Common myeloid progenitor, CD34-positive (primary cell): ENCODE data around the gene ZFR.
"Not testable (repeated sequence)": the region's sequence is repeated elsewhere in the genome, so short reads cannot be mapped to it uniquely, and the experiment has no call there.

ENCODE experiments used
- CTCF ChIA-PET: fragments of 350-600 bp; sonication (Branson Sonifier 250); formaldehyde crosslinking; loops from one replicate; lab custom pipeline; 2021; ENCODE audit warnings: antibody characterized with exemption; lab: Charles Lee
- POLR2A ChIA-PET: fragments of 350-600 bp; sonication (Branson Sonifier 250); formaldehyde crosslinking; loops from one replicate; lab custom pipeline; 2021; ENCODE audit warnings: antibody characterized with exemption; lab: Charles Lee
- DNase-seq, 3 donors: peaks; one replicate each; pipeline versions ENCODE4 v3.0.0 to v3.0.0-alpha.2; 2013
- H3K27ac ChIP-seq, 2 experiments: 1 replicate in 1 of 2; 2 replicates in 1 of 2; pipeline ENCODE4 v1.7.0; 2013; ENCODE audit warnings: inconsistent platforms in 2 of 2, low read length in 2 of 2, mild to moderate bottlenecking in 2 of 2, low read depth in 1 of 2, moderate library complexity in 1 of 2; ENCODE audit not compliant: severe bottlenecking in 2 of 2, insufficient read depth in 1 of 2, poor library complexity in 1 of 2
- H3K27me3 ChIP-seq, 5 experiments: replicated peaks in 2 of 5; 1 replicate in 3 of 5; 2 replicates in 2 of 5; pipeline versions ENCODE4 v1.6.1 to v1.7.0; 2013; ENCODE audit warnings: low read length in 4 of 5, mild to moderate bottlenecking in 2 of 5, moderate library complexity in 2 of 5, inconsistent platforms in 1 of 5; ENCODE audit not compliant: insufficient read depth in 5 of 5, control insufficient read depth in 4 of 5
- H3K36me3 ChIP-seq, 4 experiments: 1 replicate in 2 of 4; 2 replicates in 2 of 4; pipeline versions ENCODE4 v1.6.1 to v1.7.0; 2013; ENCODE audit warnings: low read length in 3 of 4, control low read depth in 1 of 4, mild to moderate bottlenecking in 1 of 4; ENCODE audit not compliant: control insufficient read depth in 4 of 4, insufficient read depth in 4 of 4
- H3K4me1 ChIP-seq, 4 experiments: 1 replicate in 3 of 4; 2 replicates in 1 of 4; pipeline versions ENCODE4 v1.6.1 to v1.7.1; 2013; ENCODE audit warnings: low read length in 3 of 4, mild to moderate bottlenecking in 3 of 4, control low read depth in 1 of 4, inconsistent platforms in 1 of 4, moderate library complexity in 1 of 4; ENCODE audit not compliant: control insufficient read depth in 4 of 4, insufficient read depth in 4 of 4; ENCODE audit errors: control extremely low read depth in 1 of 4
- H3K4me3 ChIP-seq, 7 experiments: 1 replicate in 4 of 7; 2 replicates in 3 of 7; pipeline versions ENCODE4 v1.5.1 to v1.7.0; 2013; ENCODE audit warnings: mild to moderate bottlenecking in 7 of 7, low read length in 6 of 7, moderate library complexity in 6 of 7, inconsistent platforms in 2 of 7, low read depth in 2 of 7, control low read depth in 1 of 7; ENCODE audit not compliant: insufficient read depth in 4 of 7, control insufficient read depth in 1 of 7; ENCODE audit errors: extremely low read depth in 1 of 7
- H3K9me3 ChIP-seq, 5 experiments: 1 replicate in 4 of 5; 2 replicates in 1 of 5; pipeline versions ENCODE4 v1.6.1 to v1.7.1; 2013; ENCODE audit warnings: low read length in 4 of 5, mild to moderate bottlenecking in 2 of 5, inconsistent platforms in 1 of 5, low read depth in 1 of 5, moderate library complexity in 1 of 5; ENCODE audit not compliant: control insufficient read depth in 4 of 5, insufficient read depth in 2 of 5; ENCODE audit errors: control extremely low read depth in 1 of 5
- WGBS: methylation state at CpG from one replicate; pipeline ENCODE4 v1.1.5; 2013; ENCODE audit not compliant: insufficient coverage; 5-methylcytosine and 5-hydroxymethylcytosine counted together

The ZFR gene

DNA sequence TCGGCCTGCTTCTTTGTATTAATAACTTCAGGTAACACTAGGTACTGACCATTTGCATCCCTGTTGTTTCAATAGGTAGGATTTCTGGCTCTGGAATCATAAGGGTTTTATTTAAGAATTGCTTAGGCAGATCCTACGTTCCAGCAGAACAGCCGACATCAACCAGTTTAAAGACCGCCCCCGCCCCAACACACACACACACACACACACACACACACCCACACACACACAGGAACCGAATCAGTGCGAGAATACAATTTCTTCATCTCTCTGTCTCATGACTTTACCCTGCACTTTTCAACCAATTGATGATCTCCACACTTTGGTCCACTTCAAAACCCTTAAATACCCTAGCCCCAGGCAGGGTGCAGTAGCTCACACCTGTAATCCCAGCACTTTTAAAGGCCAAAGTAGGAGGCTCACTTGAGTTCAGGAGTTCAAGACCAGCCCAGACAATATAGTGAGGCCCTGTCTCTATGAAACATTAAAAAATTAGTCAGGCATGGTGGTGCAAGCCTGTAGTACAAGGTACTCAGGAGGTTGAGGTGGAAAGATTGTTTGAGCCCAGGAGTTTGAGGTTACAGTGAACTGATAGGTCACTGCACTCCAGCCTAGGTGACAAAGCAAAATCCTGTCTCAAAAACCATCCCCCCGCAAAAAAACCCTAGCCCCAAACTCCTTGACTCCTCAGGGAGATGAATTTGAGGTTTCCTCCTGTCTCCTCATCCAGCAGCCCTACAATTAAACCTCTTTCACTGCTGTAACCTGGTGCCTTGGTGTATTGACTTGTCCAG, 129.1 kb downstream of the ZFR start:
- no peaks in the 10 kb centered on the region for H3K36me3 ChIP-seq
- H3K27ac ChIP-seq: no peak overlapping the region
- WGBS: 100% methylated on average over 4 of the region's 8 CpGs
- POLR2A ChIA-PET: no interaction called here
- DNase-seq: no peak
- no peaks in the 10 kb centered on the region for H3K9me3 ChIP-seq
- CTCF ChIA-PET: no interaction called here
- H3K4me1 ChIP-seq: peaks cover 7 to 20% (median 14%) of the 10 kb centered on the region in 4 experiments
- no peaks in the 10 kb centered on the region for H3K27me3 ChIP-seq
- H3K4me3 ChIP-seq: no peak overlapping the region

DNA sequence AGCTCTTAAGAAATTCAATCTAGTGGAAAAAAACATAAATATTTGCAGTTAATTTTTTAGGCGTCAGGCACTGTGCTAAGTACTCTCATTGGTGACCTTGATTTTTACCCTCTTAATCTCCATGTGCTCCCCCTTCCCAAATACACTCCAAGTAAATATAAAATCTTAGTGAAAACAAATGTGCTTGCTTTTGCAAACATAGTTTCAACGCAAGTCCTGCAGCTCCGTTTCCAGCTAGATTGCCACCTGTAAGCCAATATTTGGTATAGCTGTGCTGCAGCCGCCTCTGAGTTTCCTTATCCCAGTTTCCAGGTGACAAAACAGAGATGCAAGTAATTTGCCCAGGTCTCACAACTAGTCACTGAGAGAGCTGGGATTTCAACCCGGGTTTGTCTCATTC, 129.9 kb downstream of the ZFR start:
- POLR2A ChIA-PET: no interaction called here
- 100% methylated on average over 4 of the region's 5 CpGs for WGBS

DNA sequence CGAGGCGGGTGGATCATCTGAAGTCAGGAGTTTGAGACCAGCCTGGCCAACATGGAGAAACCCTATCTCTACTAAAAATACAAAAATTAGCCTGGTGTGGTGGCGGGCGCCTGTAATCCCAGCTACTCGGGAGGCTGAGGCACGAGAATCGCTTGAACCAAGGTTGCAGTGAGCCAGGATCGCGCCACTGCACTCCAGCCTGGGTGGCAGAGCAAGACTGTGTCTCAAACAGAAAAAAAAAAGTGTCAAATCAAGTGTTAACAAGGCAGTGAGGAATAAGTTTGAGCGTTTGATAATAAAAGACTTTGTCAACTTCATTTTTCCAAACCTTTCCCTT, 130.4 kb downstream of the ZFR start:
- H3K27ac ChIP-seq, H3K4me3 ChIP-seq, H3K27me3 ChIP-seq, H3K36me3 ChIP-seq, POLR2A ChIA-PET, DNase-seq, H3K9me3 ChIP-seq: not testable (repeated sequence)
- CTCF ChIA-PET: interaction anchor here (1.0 to 1.5 kb wide), 2 partner anchors 11 to 80 kb away, joined by 3 read pairs; no protein-coding TSS in a partner anchor
- peaks cover 11 to 33% (median 23%) of the 10 kb centered on the region in 4 experiments for H3K4me1 ChIP-seq
- WGBS: 100% methylated on average over 4 of the region's 10 CpGs

More for the DNA sequence above, 129.9 kb downstream of the ZFR start:
- peaks cover 9 to 28% (median 20%) of the 10 kb centered on the region in 4 experiments for H3K4me1 ChIP-seq
- DNase-seq: no peak
- no peak overlapping the region for H3K4me3 ChIP-seq
- H3K9me3 ChIP-seq: no peaks in the 10 kb centered on the region
- CTCF ChIA-PET: interaction anchor here (1.0 kb wide), 1 partner anchor 10 kb away, joined by 3 read pairs; no protein-coding TSS in a partner anchor
- no peaks in the 10 kb centered on the region for H3K36me3 ChIP-seq
- no peak overlapping the region for H3K27ac ChIP-seq
- H3K27me3 ChIP-seq: no peaks in the 10 kb centered on the region

DNA sequence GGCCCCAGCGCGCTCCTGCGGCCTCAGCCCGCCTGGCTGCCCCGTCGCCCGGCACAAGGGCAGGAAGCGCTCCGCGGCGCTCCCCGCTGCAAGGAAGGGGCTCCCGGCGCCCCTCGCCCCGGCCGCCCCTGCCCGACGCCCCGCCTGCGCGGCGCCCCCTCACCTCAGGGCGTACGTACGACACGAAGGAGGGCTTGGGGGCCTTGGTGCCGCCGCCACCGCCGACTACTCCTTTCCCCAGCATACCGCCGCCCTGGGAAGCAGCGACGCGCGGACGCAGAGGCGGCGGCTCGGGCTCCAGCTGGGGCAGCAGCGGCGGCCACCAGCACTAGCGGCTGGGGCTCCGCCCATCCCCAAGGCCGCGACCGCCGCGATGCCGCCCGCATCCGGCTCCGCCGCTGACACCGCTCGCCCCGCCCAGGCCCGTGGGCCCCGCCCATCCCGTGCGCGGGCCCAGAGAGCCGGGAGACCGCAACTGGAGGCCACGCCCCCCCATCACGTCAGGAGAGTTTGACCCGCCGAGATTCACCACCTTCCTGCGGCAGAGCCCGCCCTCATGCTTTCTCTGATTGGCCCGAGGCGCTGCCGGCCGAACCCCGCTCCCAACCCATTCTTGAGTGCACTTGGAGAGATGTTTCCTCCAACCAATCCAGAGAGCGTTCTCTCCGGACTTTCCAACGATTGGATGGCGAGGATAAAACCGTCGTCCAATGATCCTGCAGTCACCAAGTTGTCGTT, 131.8 kb downstream of the ZFR start, which contains the start of gene MTMR12:
Gene MTMR12, minus strand, starts transcription at position 345 of the 738 bp plus-strand sequence. Its CDS starts 101 bp downstream, at position 244.
- peak within 1 kb of the TSS; percentile 73 to 92 (median 83) for H3K4me3 ChIP-seq
- no peaks in the 10 kb centered on the region for H3K36me3 ChIP-seq
- peak; percentile 99 to 100 (median 100) for DNase-seq
- H3K27ac ChIP-seq: peak within 1 kb of the TSS; percentile 20 to 87
- POLR2A ChIA-PET: no interaction called here
- no peaks in the 10 kb centered on the region for H3K9me3 ChIP-seq
- peaks cover 14 to 43% (median 33%) of the 10 kb centered on the region in 4 experiments for H3K4me1 ChIP-seq
- CTCF ChIA-PET: interaction anchor here (0.8 to 1.5 kb wide), 2 partner anchors 17 to 79 kb away, joined by 3 to 4 read pairs; no protein-coding TSS in a partner anchor
- H3K27me3 ChIP-seq: no peaks in the 10 kb centered on the region
- under 1% methylated on average over 69 of the region's 83 CpGs for WGBS

DNA sequence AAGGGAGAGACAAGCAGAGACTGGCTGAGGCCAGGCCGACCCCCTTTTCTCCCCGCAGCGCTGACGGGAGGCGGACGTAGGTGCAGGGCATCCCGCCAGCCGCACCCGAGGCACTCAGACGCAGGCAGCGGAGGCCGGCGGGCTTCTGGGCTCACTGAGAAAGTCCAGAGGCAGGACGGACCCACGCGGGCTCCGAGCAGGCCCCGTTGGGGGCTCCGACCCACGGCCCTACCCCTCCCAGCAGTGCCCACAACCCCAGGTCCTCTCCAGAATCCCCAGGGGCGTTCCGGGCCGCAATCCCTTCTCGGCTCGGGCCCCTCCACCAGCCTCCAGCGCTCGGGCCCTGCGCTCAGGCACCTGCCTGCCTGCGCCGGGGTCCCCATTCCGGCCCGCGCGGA, 132.3 kb downstream of the ZFR start:
- CTCF ChIA-PET: no interaction called here
- POLR2A ChIA-PET: no interaction called here

DNA sequence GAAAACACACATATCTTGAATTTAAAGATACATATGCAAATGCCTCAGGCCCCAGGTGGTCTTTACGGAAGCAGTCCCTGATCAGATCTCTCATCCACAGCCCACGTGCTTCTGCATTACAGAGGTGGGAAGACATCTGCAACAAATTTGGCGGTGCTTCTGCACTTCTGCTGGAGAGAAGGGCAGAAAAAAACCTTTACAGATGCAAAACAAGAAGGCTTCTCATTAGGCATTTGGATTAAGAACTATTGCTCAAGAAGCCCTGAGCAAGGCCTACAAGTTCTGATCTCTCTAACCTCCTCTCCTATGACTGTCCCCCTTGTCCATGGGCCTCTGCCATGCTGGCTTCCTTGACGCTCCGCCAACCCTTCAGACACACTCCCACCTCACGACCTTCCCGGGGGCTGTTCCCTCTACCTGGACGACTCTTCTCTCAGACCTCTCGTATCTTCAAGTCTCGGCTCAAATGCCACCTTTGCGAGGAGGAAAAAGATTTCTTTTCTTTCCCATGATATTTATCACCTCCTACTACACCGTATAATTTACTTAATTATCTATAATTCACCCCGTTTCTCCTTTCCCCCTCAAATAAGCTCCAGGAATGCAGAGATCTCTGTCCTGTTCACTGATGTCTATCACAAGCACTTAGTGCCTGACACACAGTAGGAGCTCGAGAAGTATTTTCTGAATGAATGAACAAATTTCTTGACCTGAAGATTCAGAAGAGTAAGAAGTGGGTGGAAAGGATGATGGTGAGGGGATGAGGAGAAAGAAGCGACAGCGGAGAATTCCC, 132.9 kb downstream of the ZFR start:
- Histone ChIP-seq H3K4me1 (peaks cover 14 to 44% (median 35%) of the 10 kb centered on the region in 4 experiments), H3K27ac (peak overlapping the region; percentile 20 to 84), H3K9me3 (no peaks in the 10 kb centered on the region), H3K4me3 (peak overlapping the region; percentile 69 to 87 (median 83)), H3K36me3 (no peaks in the 10 kb centered on the region), H3K27me3 (no peaks in the 10 kb centered on the region)
- ChIA-PET CTCF (interaction anchor here (0.7 kb wide), 1 partner anchor 1004 kb away, joined by 3 read pairs; no protein-coding TSS in a partner anchor), POLR2A (interaction anchor here (0.5 kb wide), 1 partner anchor 31 kb away, joined by 4 read pairs; no protein-coding TSS in a partner anchor)
- 50% methylated on average over 14 of the region's 16 CpGs for WGBS
- DNase-seq: peak in 1 of 3 donors; percentile 28

More for the DNA sequence above, 132.3 kb downstream of the ZFR start:
- H3K4me3 ChIP-seq: peak overlapping the region; percentile 69 to 87 (median 83)
- DNase-seq: peak in 2 of 3 donors; percentile 52 to 57
- no peaks in the 10 kb centered on the region for H3K27me3 ChIP-seq
- 0% methylated on average over 29 of the region's 34 CpGs for WGBS
- H3K4me1 ChIP-seq: peaks cover 14 to 43% (median 33%) of the 10 kb centered on the region in 4 experiments
- H3K27ac ChIP-seq: peak overlapping the region; percentile 20 to 84
- no peaks in the 10 kb centered on the region for H3K36me3 ChIP-seq
- H3K9me3 ChIP-seq: no peaks in the 10 kb centered on the region
